SIG-M5 treated with dmso at 0.1 percent for 504 hours (cell line): ENCODE data around the gene FBXO24.
A peak's percentile ranks its signal among the peaks of the same experiment; 100 is the strongest.

Experiments
- DNase-seq: peaks from one replicate; lab custom pipeline; 2025; ENCODE audit not compliant: unreplicated experiment; lab: John Stamatoyannopoulos, UW

FBXO24 gene

DNA sequence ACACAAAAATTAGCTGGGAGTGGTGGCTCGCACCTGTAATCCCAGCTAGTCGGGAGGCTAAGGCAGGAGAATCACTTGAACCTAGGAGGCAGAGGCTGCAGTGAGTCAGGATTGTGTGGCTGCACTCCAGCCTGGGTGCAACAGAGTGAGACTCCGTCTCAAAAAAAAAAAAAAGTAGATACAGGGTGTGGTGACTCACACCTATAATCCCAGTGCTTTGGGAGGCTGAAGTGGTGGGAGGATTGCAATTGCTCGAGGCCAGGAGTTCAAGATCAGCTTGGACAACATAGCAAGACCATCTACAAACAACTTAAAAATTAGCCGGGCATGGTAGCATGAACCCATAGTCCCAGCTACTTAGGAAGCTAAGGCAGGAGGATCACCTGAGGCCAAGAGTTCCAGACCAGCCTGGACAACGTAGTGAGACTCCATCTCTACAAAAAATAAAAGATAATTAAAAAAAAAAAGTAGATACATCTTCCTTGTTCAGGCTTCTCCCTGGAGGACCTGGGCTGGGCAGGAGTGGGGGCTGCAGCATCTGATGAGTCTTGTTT lies 28.3 kb downstream of the FBXO24 start:
- DNase-seq, result no peak

DNA sequence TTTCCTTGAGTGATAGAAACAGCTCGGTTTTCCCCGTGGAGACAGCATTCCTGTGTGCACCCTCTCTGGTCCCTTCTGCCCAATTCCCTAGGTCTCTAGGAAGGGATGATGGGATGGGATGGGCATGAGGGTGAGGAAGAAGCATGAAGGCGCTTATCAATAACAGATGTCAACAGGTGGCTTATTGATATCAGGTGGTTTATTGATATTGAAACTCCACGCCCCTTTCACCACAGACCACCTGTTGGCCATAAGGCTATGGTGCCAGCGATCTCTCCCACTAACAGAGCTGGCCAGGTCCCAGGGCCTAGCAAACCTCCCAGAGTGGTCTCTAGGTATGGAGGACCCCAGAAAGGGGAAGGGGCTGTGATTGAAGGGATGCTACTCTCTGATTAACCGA lies 34.1 kb downstream of the FBXO24 start:
- DNase-seq, result no peak

DNA sequence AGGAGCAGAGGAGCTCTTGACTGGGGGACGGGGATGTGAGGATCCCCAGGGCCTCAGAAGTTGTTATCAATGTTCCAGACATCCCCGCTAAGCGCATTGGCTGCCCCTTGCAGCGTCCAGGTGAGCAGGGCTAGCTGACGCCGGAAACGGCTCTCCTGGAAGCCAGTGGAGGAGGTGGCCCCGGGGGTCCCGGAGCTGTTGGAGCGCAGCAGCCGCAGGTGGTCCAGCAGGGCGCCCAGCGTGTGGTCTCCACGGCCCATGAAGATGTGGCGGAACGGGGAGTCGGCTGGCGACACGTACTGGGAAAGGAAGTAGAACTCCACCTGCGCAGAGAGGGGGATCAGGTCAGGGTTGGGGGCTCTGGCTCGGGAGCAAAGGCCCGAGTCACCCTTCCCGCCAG lies 34.7 kb downstream of the FBXO24 start:
- DNase-seq, result no peak

DNA sequence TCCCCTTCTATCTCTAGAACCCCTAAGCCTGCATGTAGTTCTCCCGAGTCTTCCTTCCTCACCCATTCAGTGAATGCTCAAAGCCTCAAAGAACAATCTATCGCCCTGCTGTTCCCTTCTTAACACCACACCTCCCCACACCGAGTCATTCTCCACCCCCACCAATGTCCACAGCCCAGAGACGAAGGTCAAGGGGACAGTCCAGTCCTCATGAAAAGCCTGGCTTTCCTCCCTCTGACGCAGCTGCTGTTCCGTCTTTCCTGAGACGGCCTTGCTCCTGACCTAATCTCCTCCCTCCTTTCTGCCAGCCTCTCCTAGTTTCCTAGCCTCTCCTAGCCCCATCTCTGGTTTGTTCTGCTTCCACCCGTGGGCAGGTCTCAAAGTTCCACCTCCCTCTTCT lies 35.4 kb downstream of the FBXO24 start:
- no peak for DNase-seq

DNA sequence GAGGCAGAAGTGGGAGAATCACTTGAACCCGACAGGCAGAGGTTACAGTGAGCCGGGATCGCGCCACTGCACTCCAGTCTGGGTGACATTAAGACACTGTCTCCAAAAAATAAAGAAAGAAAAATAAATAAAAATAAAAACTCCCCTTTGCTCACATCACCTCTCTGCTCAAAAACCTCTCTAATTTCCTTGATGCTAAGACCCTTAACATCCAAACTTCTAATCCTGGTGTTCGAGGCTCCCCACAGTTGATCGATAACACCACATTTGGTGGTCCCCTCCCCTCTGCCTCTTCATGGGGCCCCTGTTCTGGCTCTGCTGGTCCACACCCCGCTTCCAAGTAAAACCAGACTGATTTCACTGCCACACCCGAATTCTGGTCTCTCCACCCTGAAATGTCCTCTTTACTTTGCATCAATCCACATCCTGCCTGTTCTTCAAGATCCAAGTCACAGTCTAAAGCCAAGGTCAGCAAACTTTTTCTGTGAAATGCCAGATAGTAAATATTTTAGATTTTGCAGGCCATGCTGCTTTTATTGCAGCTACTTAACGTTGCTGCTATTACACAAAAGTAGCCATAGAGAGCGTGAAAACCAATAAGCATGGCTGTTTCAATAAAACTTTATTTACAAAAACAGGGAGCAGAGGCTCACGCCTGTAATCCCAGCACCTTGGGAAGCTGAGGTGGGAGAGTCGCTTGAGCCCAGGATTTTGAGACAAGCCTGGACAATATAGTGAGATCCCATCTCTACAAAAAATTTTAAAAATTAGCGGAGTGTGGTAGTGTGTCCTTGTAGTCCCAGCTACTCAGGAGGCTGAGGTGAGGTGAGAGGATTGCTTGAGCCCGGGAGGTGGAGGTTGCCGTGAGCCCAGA lies 38.1 kb downstream of the FBXO24 start:
- DNase-seq, result no peak

DNA sequence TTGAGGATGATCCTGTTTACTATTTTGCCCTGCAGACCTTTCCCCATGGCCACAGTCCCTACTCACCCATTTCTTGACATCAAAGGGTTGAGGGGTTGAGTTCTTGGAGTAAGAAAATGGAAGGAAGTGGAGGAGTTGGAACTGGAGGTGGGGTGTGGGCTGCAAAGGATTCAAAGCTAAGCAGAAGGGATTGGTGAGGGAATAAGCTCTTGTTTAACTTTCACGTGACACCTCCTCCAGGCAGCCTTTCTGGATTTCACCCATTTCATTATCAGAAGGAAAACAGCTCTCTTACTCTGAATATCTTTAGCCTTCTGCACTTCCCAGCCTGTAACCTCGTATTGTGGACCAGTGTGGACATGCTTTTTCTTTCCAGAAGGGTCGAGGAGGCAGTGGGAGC lies 39.9 kb downstream of the FBXO24 start:
- no peak for DNase-seq

DNA sequence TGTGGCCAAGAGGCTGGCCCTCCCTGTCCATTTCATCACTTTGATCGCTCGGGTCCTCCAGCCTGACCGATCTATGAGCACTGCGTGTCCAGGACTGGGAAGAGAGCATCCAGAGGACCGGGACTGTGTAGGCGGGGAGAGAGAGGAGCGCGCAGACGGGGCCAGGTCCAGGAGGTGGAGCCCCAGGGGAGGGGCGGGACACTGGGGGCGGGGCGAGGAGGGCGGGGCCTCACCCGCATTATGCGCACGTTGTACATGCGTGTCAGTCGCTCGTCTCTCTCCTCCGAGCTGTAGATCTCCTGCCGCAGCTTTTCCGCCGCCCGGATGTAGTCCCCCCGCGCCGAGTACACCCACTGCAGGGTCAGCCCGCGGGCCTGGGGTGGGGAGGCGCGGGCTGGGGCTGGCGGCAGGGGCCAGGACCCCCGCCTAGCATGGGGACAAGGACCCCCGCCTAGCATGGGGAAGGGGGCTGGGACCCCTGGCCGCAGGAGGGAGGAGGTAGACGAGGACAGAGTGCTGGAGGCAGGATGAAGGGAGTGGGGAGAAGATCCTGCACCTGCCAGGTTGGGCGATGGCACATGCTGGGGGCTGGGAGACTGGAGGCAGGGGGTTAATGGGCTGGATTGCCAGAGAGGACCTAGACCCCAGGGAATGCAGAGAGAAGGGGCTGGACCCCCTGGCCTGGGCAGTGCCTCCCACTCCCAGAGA lies 40.6 kb downstream of the FBXO24 start:
- peak; percentile 82 for DNase-seq

DNA sequence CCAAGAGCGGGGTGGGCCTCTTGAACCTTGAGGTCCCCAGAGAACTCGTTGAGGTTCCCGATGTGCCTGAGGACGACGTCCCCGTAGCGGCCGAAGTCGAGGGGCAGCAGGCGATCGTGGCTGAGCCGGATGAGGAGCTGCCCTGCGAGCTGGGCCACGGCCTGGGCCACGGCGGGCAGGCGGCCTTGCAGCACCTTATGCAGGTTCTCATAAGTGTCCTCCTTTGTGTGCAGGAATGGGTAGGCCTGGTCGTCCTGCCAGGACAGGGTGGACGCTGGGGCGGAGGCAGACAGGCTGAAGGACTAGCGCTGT lies 41.1 kb downstream of the FBXO24 start:
- DNase-seq, result no peak

DNA sequence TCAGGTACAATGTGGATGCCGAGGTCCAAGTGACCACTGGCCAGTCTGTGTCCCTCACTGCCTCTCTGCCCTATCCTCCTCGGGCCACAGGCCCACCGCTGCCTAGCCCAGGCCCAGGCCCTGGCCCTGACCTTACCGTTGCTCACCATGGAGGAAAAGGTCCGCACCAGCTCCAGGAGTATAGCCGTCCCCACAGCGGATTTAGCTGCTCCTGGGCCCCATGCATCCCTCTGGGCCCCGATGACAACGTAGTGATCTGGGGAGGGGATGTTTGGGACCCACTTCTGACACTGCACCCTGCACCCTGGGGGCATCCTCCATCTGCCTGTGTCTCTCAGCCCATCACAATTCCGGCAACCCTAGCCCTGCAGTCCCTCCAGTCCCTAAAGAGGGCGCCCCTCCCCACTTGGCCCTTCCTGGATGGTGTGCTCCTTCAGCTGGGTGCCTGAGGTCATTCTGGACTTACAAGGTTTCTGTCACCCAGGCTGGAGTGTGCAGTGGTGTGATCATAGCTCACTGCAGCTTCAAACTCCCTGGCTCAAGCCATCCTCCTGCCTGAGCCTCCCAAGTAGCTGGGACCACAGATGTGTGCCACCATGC lies 43.1 kb downstream of the FBXO24 start:
- DNase-seq, result peak; percentile 40

DNA sequence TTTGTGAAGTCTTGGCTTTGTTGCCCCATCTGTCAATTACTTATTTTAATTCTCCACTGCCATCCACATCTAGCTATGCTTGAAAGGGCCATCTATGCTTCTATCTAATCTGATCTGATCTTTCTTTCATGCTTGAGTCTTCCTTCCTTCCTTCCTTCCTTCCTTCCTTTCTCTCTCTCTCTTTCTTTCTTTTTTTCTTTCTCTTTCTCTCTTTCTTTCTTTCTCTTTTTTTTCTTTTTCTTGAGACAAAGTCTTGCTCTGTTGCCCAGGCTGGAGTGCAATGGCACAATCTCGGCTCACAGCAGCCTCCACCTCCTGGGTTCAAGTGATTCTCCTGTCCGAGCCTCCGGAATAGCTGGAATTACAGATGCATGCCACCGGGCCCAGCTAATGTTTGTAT lies 43.9 kb downstream of the FBXO24 start:
- no peak for DNase-seq

DNA sequence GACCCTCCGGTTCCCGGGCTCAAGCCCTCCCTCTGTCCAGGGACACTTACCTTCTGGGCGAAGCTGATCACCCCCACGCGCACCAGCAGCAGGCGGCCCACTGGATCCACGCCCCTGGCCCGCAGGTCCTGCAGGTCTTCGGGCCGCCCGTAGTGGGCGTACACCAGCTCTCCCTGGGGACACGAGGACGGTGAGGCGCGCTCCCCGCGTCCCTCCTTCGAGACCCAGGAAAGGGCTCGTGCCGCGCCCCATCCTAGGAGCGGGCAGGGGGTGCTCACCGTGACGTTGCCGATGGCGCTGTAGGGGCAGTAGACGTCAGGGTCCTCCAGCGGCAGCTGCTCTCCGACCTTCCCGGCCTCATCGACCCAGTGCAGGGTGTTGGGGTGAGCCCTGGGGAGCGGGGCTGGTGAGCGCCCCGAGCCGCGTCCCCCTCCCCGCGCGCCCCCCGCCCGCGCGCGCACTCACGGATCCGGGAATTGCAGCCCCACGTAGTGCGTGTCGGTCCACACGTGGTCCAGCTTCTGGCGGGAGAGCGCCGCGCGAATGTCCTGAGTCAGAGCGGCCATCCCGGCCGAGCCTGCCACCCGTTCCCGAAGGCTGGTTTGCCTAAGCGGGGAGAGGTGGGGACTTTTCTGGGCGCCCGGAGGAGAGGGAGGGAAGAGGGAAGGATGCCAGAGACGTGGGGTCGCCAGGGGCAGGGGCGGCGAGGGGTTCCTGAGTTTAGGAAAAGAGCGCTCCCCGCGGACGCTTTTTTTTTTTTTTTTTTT lies 47.0 kb downstream of the FBXO24 start:
- peak; percentile 60 for DNase-seq

DNA sequence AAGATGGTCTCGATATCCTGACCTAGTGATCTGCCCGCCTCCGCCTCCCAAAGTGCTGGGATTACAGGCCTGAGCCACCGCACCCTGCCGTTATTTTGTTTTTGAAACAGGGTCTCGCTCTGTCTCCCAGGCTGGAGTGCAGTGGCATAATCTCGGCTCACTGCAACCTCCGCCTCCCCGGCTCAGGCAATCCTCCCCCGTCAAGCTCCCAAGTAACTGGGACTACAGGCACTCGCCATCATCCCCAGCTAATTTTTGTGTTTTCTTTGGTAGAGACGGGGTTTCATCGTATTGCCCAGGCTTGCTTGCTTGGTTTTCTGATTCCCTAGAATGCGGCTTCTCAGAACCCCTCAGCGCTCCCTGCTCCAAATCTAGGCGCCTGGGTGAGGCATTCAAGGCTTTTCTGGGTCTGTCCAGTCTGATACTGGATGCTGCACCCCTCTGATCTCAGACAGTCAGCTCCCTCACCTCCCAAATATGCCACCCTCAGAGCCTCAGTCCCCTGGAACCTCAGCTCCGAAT lies 53.9 kb downstream of the FBXO24 start:
- DNase-seq, result no peak

DNA sequence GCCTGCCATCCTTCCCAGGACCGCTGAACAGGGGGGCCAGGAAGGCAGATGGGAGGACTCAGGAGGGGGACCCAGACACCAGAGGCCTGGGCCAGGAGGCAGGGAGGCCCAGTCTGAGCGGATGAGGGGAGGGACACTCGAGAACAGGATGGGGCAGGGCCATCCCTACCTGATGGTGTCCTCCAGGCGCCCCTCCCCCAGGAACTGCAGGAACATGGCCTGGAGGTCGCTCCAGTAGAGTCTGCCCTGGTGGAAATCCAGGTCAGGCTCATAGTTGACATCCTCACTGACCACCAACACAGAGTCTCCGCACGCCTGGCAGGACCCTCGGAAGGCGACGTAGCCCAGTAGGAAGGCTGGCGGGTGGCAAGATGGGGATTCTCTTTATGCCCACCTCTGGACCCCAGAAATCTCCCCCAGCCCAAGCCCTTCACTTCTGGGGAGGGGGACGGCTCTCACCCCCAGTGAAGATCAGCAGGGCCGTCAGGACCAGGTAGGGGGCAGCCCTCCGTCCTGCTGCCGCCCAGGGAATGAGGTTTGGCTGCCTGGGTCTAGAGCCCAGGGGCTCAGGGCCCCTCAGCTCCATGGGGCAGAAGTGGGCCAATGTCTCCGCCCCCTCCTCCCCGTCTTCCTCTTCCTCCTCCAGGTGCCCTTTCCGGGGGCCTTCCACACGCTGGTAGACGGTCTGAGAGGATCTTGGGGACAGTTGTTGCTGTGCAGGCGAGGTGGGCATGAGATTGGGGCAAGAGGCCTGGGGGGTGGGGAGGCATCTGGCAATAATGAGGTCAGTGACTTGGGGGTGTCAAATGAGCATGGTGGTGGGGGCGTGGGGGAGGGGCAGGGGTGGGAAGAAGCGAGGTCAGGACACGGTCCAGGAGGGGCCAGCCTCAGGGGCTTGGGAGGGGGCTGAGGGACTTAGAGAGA lies 54.7 kb downstream of the FBXO24 start:
- DNase-seq, result no peak

DNA sequence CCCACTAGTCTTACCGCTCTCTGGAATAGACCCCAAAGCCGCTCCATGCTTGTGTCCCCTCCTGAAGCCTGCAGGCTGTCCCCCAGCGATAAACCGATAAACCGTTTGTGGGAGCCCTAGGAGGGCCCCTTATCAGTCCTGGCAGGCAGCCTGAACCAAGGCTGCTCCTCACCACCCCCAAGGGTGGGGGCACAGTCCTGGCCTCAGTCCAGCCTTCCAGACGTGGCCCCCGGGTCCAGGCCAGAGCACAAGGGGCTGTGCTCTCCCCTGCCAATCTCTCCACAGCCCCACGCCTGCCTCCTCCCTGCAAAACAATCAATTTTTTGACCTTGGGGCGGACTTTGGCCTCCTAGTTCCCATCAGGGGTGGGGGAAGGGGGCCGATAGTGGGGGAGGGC lies 55.3 kb downstream of the FBXO24 start, which contains the start of gene TFR2:
TFR2 (minus strand) TSS at position 90 of the 397 bp plus-strand sequence; CDS start at position 47, 43 bp downstream.
- DNase-seq, result no peak

DNA sequence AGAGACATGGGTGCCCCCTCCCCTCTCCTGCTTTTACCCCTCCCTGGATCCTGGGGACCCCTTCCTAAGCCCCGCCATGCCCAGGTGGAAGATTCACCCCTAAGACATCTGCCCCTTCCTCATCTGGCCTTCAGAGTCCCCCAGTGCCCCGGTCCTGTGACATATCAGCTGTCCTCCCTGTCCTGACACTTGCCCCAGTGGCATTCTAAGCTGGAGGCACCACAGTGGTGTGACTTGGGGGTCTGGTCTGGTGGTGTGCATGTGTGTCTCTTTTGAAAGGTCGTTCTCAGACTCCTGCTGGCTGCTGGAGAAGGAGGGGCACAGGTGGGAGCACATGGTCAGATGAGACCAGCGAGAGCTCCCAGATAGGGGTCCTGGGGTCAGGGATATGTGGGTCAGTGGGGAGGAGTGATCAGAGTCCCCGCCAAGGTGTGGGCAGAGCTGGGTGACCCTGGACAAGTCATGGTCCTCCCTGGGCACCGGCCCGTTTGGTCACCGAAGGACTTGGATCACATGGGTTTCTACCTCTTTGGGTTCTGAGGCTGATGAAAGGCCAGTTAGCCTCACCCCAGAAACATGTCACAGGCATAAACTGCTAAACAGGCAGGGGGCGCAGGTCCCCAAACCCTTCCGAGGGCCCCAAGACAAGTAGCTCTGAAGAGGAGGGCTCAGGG lies 55.9 kb downstream of the FBXO24 start:
- no peak for DNase-seq

DNA sequence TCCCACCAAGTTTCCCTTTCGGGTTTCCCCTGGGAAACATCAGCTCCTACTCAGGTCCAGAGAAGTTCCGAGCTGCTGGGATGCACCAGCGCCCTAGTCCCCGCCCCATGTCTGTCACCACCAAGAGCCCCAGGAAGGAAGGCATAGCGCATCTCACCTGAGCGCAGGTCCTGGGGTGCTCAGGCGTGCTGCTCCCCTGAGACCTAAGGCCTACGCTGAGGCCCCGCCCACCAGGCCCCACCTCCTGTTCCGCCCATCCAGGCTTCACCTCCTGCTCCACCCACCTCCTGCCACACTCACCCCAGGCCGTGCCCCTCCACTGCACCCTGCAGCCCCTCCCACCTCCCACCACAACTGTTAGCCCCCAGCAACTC lies 56.4 kb downstream of the FBXO24 start:
- no peak for DNase-seq

DNA sequence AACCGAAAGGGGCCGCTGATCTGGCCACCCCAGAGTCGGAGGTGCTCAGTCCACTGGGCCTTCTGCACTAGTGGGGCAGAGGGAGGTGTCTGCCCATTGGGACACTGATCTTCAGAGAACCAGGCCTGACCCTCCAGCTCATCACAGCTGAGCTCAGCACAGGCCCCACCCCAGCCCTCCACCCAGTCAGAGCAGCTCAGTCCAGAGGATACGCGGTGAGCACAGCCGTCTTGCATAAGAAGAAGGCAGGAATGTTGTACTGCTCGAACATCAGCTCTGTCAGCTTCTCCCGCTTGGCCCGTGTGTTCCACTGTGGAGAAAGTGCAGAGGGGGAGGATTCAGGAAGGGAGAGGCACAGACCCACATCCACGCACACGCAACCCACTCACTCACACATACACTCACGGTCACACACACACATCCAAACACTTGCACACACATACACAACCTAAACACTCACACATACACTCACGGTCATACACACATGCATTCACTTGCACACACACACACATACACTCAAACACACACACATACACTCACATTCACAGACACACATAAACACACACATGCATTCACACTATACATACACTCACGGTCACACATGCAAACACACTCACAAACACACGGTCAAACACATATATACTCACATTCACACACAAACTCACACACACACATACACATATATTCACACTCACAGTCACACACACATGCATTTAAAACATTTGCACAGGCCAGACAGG lies 63.9 kb downstream of the FBXO24 start:
- no peak for DNase-seq
